ENCODE results near the gene SKA2.

DNA sequence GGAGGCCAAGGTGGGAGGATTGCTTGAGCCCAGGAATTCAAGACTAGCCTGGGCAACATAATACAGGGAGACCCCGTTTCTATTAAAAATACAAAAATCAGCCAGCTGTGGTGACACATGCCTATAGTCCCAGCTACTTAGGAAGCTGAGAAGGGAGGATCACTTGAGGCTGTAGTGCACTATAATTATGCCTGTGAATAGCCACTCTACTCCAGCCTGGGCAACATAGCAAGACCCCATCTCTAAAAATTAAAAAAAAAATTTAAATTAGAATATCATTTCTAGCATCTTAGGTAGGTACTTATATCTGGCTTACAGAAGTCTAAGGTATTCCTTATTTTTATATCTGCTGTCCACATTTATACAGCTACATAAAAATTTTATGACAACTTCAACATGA is 47.3 kb upstream of the SKA2 start:
- TF ChIP-seq, protein P1, sequence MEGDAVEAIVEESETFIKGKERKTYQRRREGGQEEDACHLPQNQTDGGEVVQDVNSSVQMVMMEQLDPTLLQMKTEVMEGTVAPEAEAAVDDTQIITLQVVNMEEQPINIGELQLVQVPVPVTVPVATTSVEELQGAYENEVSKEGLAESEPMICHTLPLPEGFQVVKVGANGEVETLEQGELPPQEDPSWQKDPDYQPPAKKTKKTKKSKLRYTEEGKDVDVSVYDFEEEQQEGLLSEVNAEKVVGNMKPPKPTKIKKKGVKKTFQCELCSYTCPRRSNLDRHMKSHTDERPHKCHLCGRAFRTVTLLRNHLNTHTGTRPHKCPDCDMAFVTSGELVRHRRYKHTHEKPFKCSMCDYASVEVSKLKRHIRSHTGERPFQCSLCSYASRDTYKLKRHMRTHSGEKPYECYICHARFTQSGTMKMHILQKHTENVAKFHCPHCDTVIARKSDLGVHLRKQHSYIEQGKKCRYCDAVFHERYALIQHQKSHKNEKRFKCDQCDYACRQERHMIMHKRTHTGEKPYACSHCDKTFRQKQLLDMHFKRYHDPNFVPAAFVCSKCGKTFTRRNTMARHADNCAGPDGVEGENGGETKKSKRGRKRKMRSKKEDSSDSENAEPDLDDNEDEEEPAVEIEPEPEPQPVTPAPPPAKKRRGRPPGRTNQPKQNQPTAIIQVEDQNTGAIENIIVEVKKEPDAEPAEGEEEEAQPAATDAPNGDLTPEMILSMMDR (IDR thresholded peaks at IDR 0.05; ENCODE audit: low read length) = no peak
- TF ChIP-seq EZH2phosphoT487 (IDR thresholded peaks at IDR 0.05; ENCODE audit: low read length) = no peak
- TF ChIP-seq EZH2 (optimal IDR thresholded peaks at IDR 0.05; ENCODE audit: low read depth, low read length) = no peak

All from MM.1S (cell line).